Measurements from ENCODE around the gene COL9A1.

DNA sequence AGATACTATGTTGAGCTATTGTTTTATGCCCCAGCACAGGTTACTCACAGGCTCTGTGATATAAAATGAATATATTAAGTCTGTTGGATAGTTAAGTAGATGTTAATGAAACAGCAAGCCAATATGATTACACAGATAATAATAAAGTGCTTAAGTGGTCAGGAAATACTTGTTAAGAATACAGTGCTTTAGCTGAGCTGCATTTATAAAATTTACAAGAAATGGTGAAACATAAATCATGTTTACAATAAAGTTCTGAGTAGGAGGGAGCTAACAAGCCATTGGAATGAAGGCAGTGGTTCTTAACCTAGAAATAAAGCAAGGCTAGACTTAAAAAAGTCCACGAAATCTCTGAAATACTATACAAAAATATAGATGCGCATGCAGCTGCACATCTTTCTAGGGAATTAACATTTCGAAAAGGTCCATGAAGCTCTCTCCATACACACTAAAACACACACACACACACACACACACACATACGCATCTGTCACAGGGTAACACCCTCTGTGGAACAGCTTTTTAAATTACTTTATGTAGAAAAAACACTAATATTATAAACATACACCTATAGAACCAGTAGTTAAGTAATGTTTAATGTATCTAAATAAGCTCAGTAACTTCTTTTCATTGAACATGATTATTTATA lies 87.3 kb downstream of the COL9A1 start:
- TF ChIP-seq, protein P1, sequence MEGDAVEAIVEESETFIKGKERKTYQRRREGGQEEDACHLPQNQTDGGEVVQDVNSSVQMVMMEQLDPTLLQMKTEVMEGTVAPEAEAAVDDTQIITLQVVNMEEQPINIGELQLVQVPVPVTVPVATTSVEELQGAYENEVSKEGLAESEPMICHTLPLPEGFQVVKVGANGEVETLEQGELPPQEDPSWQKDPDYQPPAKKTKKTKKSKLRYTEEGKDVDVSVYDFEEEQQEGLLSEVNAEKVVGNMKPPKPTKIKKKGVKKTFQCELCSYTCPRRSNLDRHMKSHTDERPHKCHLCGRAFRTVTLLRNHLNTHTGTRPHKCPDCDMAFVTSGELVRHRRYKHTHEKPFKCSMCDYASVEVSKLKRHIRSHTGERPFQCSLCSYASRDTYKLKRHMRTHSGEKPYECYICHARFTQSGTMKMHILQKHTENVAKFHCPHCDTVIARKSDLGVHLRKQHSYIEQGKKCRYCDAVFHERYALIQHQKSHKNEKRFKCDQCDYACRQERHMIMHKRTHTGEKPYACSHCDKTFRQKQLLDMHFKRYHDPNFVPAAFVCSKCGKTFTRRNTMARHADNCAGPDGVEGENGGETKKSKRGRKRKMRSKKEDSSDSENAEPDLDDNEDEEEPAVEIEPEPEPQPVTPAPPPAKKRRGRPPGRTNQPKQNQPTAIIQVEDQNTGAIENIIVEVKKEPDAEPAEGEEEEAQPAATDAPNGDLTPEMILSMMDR (IDR thresholded peaks at IDR 0.05), result no peak
- TF ChIP-seq MXI1 (IDR thresholded peaks at IDR 0.05; ENCODE audit: low read depth, low read length) (no peak), RXRA (IDR thresholded peaks at IDR 0.05; ENCODE audit: borderline replicate concordance, low read depth) (no peak)
- TF ChIP-seq, protein P2, sequence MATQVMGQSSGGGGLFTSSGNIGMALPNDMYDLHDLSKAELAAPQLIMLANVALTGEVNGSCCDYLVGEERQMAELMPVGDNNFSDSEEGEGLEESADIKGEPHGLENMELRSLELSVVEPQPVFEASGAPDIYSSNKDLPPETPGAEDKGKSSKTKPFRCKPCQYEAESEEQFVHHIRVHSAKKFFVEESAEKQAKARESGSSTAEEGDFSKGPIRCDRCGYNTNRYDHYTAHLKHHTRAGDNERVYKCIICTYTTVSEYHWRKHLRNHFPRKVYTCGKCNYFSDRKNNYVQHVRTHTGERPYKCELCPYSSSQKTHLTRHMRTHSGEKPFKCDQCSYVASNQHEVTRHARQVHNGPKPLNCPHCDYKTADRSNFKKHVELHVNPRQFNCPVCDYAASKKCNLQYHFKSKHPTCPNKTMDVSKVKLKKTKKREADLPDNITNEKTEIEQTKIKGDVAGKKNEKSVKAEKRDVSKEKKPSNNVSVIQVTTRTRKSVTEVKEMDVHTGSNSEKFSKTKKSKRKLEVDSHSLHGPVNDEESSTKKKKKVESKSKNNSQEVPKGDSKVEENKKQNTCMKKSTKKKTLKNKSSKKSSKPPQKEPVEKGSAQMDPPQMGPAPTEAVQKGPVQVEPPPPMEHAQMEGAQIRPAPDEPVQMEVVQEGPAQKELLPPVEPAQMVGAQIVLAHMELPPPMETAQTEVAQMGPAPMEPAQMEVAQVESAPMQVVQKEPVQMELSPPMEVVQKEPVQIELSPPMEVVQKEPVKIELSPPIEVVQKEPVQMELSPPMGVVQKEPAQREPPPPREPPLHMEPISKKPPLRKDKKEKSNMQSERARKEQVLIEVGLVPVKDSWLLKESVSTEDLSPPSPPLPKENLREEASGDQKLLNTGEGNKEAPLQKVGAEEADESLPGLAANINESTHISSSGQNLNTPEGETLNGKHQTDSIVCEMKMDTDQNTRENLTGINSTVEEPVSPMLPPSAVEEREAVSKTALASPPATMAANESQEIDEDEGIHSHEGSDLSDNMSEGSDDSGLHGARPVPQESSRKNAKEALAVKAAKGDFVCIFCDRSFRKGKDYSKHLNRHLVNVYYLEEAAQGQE (IDR thresholded peaks at IDR 0.05; ENCODE audit: low read depth, low read length), result no peak
